Lower leg skin (tissue), 4 donors: ENCODE results near the gene RAD51B. TPM values are rescaled to one million over a fixed set of nuclear protein-coding genes. Genes with fewer than 3 reads are reported as not detected.

ENCODE experiments used
- DNase-seq, 2 donors: peaks; one replicate each; pipeline ENCODE4 v3.0.0-alpha.2; 2019; ENCODE audit warnings: low spot score in 2 of 2
- H3K4me3 ChIP-seq: fragments of 200-600 bp; sonication (generic); 2 replicates; pipeline ENCODE4 v1.5.1; 2017; ENCODE audit warnings: mild to moderate bottlenecking, low read depth; ENCODE audit not compliant: poor library complexity, severe bottlenecking
- POLR2A ChIP-seq, 2 donors: fragments of 450-650 bp; IDR thresholded peaks; one replicate each; pipeline ENCODE4 v1.6.1; 2016 to 2017; ENCODE audit warnings: antibody characterized with exemption in 2 of 2, mild to moderate bottlenecking in 1 of 2, moderate library complexity in 1 of 2
- WGBS, 2 donors: methylation state at CpG; one replicate each; pipeline ENCODE4 v1.1.5; 2018; 5-methylcytosine and 5-hydroxymethylcytosine counted together
- intact Hi-C: fragments of 100-400 bp; cut with DNase I; formaldehyde crosslinking; loops from one replicate; pipeline ENCODE4 v1.15.0; 2023; ENCODE audit warnings: low total_unique reads
- total RNA-seq, 4 donors: library from RNA; depleted of rRNA; stranded (reverse); fragments of >200 nt; gene quantifications; one replicate each; pipeline ENCODE4 v1.1.0, GENCODE V29; 2016
- TF ChIP-seq, protein P1 (sequence below), 3 donors: fragments of 450-650 bp; IDR thresholded peaks; one replicate each; pipeline ENCODE4 v1.5.1; 2016; ENCODE audit warnings: antibody characterized with exemption in 3 of 3, mild to moderate bottlenecking in 3 of 3, moderate library complexity in 2 of 3

RAD51B gene
- total RNA-seq, 4 donors from 2014 or later, result 6.1 to 27.2 (median 13.6) TPM

DNA sequence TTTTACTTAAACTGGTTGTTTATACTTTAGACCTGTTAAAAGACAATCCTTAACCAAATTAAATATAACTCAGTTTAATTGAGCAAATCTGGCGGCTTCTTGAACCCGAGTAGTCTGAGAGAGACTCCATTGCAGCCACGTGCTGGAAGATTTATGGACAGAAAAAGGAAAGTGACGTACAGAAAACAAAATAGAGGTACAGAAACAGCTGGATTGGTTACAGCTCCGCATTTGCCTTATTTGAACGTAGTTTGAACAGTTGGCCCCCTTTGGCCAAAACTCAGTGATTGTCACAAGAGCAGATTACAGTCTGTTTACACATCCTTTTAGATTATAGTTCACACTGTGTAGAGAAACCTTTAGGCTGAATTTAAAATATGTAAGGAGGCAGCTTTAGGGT lies 155.9 kb downstream of the RAD51B start:
- DNase-seq, result no peak

DNA sequence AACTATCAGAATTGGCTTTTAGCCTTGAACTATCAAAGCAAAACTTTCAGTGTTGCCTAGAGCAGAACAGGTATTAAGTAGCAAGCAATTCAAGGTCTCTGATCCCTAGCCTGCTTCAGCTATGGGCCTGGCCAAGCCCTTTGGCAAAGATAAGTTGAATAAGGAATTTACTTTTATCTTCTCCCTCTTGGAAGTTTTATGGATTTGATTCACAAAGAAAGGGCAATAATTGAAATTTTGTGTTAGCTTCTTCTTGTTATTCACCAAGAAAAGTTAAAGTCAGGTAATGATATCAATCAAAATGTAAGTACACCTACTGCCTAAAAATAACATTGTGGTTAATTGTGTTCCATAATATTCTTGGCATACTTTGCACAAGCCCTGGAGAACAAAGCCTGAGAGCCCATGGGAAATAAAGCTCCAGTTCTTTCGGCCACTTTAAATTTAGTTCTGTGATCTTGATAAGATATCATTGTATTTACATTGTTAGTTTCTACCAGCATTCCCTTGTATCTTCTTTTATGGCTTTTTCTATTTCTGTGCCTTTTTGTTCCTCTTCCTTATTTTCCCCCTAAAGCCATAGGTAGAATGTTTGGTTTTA lies 158.0 kb downstream of the RAD51B start:
- H3K4me3 ChIP-seq, result no peak overlapping the region
- no peak for DNase-seq
- intact Hi-C loops, result no loop called here
- WGBS, 2 donors, result 37 to 38% methylated on average over 1 of the region's 1 CpG
- TF ChIP-seq POLR2A (IDR thresholded peaks at IDR 0.05), result no peak
- TF ChIP-seq, protein P1, sequence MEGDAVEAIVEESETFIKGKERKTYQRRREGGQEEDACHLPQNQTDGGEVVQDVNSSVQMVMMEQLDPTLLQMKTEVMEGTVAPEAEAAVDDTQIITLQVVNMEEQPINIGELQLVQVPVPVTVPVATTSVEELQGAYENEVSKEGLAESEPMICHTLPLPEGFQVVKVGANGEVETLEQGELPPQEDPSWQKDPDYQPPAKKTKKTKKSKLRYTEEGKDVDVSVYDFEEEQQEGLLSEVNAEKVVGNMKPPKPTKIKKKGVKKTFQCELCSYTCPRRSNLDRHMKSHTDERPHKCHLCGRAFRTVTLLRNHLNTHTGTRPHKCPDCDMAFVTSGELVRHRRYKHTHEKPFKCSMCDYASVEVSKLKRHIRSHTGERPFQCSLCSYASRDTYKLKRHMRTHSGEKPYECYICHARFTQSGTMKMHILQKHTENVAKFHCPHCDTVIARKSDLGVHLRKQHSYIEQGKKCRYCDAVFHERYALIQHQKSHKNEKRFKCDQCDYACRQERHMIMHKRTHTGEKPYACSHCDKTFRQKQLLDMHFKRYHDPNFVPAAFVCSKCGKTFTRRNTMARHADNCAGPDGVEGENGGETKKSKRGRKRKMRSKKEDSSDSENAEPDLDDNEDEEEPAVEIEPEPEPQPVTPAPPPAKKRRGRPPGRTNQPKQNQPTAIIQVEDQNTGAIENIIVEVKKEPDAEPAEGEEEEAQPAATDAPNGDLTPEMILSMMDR (IDR thresholded peaks at IDR 0.05), result no peak

More for the DNA sequence above, 155.9 kb downstream of the RAD51B start:
- no peak for TF ChIP-seq POLR2A (IDR thresholded peaks at IDR 0.05)
- TF ChIP-seq, protein P1 (IDR thresholded peaks at IDR 0.05), result no peak
- intact Hi-C loops, result no loop called here
- WGBS, 2 donors, result 94 to 96% methylated on average over 6 of the region's 6 CpGs
- no peak overlapping the region for H3K4me3 ChIP-seq

DNA sequence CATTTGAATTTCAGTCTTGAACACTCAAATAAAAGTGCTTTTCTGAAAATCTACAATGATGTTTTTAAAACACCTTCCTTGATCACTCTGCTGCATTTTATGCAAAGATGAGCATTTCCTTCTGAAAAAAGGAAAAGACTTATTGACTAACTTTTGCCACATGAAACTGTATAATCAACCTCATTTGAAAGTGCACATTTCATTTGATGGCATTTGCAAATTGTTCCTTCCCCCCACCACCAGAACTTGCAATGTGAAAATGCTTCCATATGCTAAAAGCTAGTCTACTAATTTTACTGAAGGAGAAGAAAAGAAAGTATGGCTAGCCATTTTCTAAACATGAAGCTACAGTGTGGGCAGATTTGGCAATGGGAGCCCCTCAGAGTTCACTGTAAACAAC lies 159.2 kb downstream of the RAD51B start:
- intact Hi-C loops, result no loop called here
- DNase-seq, result no peak
- TF ChIP-seq, protein P1 (IDR thresholded peaks at IDR 0.05), result no peak
- TF ChIP-seq POLR2A (IDR thresholded peaks at IDR 0.05), result no peak
- H3K4me3 ChIP-seq, result no peak overlapping the region

DNA sequence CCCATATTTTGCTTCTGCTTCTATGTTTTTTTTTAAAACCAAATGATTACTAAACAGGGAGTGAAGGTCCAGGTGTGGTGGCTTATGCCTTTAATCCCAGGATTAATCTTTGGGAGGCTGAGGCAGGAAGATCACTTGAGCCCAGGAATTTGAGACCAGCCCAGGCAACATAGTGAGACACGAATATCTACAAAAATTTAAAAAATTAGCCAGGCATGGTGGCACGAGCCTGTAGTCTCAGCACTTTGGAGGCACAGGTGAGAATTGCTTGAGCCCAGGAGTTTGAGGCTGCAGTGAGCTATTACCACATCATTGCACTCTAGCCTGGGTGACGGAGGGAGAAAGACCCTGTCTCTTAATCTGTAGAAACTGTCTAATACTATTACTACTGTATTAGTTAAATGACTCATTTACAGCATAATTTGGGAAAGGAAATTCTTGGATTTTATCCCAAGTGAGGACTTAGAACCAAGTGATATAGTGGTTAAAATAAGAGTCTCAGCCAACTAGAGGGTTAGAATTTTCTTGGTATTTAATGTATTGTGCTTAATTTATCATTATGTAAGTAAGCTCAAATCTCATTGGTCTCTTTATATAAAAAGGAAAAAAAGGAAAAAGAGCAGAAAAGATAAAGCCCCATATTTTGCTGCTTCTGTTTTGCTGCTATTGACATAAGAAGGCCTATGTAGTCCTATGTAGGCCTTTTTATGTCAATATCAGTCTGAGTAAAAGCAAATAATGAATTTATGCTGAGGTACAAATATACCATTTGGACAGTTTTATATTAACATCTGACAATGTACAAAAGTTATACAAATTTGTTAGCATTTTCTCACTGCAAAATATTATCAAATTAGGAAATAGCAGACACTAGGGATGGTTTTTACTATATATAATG lies 163.4 kb downstream of the RAD51B start:
- no peak overlapping the region for H3K4me3 ChIP-seq
- WGBS, 2 donors, result 82 to 85% methylated on average over 3 of the region's 3 CpGs
- intact Hi-C loops, result no loop called here
- no peak for DNase-seq
- TF ChIP-seq POLR2A (IDR thresholded peaks at IDR 0.05), result no peak
- TF ChIP-seq, protein P1 (IDR thresholded peaks at IDR 0.05), result no peak

DNA sequence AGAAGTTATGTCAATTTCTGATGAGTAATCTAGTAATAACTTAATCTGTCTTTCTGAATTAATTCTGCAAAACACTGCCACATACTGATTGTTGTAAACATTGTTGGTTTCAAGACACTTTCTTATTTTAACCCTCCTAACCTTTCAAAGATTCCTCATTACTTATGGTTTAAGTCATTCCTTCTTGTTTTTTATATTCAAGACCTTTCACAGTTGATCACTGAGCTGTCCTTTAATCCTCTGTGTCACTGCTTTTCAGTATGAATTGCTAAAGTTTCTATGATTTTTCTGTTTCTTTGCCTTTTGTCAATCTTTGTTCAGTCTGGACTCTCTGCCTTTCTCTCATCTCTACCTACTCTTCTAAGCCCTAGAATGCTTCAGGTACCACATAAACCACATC lies 164.7 kb downstream of the RAD51B start:
- TF ChIP-seq, protein P1 (IDR thresholded peaks at IDR 0.05), result no peak
- TF ChIP-seq POLR2A (IDR thresholded peaks at IDR 0.05), result no peak
- intact Hi-C loops, result no loop called here

More for the DNA sequence above, 164.7 kb downstream of the RAD51B start:
- DNase-seq, result no peak
- no peak overlapping the region for H3K4me3 ChIP-seq
